Measurements from ENCODE around the gene MCC. TPM values are rescaled to one million over a fixed set of nuclear protein-coding genes. Genes with fewer than 3 reads are reported as not detected.

Gene MCC
- total RNA-seq, 1 experiment from 2014 or later = 0.41 TPM

DNA sequence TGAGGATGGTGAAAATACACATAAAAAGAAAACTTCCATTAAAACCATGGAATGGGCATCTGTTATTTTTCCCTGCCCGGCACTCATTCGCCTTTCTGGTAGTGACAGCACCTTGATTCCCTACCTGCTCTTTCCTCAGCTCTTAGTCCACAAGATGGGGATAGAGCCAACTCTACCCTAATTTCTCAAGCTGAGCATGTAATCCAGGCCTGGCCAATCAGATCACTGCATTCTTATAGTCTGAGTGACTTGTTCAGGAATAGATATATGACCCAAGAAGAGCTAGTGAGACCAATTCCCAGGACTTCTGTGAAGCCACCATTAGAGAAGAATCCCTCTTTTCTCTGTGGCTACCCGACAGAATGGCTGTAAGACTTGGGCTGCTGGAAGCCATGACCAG lies 111.6 kb downstream of the MCC start:
- H3K36me3 ChIP-seq (ENCODE audit: control insufficient read depth, insufficient read depth, low read length) = no peaks in the 10 kb centered on the region
- in situ Hi-C loops (cut with HindIII; ENCODE audit: low pct_unique_long_range_greater_than_20kb, low sequenced_read_pairs) = no loop called here
- no TSS peak for BruUV-seq (replicated peaks)
- no peaks in the 10 kb centered on the region for H3K9me3 ChIP-seq (ENCODE audit: control insufficient read depth, insufficient read depth, low read depth, low read length)
- no peaks in the 10 kb centered on the region for H3K4me1 ChIP-seq (ENCODE audit: control insufficient read depth, insufficient read depth, low read length)
- ATAC-seq = no peak
- no peak overlapping the region for H3K27ac ChIP-seq (ENCODE audit: low read length)
- no peak for DNase-seq (ENCODE audit: low read depth, low spot score)
- POLR2A ChIA-PET = no interaction called here
- TF ChIP-seq SIN3A (IDR thresholded peaks at IDR 0.05; ENCODE audit: borderline replicate concordance, insufficient read depth, low read depth, low read length) = no peak
- TF ChIP-seq, protein P1, sequence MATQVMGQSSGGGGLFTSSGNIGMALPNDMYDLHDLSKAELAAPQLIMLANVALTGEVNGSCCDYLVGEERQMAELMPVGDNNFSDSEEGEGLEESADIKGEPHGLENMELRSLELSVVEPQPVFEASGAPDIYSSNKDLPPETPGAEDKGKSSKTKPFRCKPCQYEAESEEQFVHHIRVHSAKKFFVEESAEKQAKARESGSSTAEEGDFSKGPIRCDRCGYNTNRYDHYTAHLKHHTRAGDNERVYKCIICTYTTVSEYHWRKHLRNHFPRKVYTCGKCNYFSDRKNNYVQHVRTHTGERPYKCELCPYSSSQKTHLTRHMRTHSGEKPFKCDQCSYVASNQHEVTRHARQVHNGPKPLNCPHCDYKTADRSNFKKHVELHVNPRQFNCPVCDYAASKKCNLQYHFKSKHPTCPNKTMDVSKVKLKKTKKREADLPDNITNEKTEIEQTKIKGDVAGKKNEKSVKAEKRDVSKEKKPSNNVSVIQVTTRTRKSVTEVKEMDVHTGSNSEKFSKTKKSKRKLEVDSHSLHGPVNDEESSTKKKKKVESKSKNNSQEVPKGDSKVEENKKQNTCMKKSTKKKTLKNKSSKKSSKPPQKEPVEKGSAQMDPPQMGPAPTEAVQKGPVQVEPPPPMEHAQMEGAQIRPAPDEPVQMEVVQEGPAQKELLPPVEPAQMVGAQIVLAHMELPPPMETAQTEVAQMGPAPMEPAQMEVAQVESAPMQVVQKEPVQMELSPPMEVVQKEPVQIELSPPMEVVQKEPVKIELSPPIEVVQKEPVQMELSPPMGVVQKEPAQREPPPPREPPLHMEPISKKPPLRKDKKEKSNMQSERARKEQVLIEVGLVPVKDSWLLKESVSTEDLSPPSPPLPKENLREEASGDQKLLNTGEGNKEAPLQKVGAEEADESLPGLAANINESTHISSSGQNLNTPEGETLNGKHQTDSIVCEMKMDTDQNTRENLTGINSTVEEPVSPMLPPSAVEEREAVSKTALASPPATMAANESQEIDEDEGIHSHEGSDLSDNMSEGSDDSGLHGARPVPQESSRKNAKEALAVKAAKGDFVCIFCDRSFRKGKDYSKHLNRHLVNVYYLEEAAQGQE (IDR thresholded peaks at IDR 0.05; ENCODE audit: insufficient read depth in 1 of 2, low read depth in 2 of 2, low read length in 1 of 2) = no peak
- TF ChIP-seq TCF7L2 (IDR thresholded peaks at IDR 0.05; ENCODE audit: low read depth, low read length) = no peak
- TF ChIP-seq POLR2AphosphoS5 (IDR thresholded peaks at IDR 0.05; ENCODE audit: low read depth, low read length) = no peak
- TF ChIP-seq, protein P2, sequence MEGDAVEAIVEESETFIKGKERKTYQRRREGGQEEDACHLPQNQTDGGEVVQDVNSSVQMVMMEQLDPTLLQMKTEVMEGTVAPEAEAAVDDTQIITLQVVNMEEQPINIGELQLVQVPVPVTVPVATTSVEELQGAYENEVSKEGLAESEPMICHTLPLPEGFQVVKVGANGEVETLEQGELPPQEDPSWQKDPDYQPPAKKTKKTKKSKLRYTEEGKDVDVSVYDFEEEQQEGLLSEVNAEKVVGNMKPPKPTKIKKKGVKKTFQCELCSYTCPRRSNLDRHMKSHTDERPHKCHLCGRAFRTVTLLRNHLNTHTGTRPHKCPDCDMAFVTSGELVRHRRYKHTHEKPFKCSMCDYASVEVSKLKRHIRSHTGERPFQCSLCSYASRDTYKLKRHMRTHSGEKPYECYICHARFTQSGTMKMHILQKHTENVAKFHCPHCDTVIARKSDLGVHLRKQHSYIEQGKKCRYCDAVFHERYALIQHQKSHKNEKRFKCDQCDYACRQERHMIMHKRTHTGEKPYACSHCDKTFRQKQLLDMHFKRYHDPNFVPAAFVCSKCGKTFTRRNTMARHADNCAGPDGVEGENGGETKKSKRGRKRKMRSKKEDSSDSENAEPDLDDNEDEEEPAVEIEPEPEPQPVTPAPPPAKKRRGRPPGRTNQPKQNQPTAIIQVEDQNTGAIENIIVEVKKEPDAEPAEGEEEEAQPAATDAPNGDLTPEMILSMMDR (IDR thresholded peaks at IDR 0.05) = no peak
- CTCF ChIA-PET = no interaction called here
- intact Hi-C loops (cut with micrococcal nuclease; ENCODE audit: unreplicated experiment) = no loop called here
- H3K27me3 ChIP-seq (ENCODE audit: control insufficient read depth, insufficient read depth, low read length) = no peaks in the 10 kb centered on the region
- no peak overlapping the region for H3K4me3 ChIP-seq (ENCODE audit: low read depth in 2 of 2, low read length in 2 of 2)

DNA sequence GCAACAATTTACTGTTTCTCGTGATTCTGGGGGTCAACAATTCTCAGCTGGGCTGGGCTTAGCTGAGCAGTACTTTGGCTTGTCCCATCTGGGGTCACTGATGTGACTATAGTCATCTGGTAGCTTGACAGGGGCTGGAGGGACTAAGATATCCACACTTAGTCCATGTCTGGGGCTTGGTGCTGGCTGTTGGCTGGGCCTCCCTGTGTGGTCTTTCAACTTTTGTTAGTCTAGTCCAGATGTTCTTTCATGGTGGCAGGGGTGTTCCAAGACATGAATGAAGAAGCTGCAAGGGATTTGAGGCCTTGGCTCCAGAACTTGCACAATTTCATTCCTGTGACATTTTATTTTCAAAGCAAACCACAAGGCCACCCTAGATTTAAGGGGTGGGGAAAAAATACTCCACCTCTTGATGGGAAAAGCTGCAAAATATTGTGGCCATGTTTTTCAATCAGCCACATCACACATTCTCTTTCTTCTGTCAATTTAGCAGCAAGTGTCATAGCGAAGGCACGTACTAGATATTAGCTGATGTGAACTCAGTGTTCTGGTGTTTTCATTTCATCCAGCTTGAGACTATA lies 112.7 kb downstream of the MCC start:
- no peaks in the 10 kb centered on the region for H3K36me3 ChIP-seq (ENCODE audit: control insufficient read depth, insufficient read depth, low read length)
- 0 out of 2 replicates have a peak, but pooled peaks cover under 1% of the 10 kb centered on the region for H3K27me3 ChIP-seq (ENCODE audit: control insufficient read depth, insufficient read depth, low read length)
- CTCF ChIA-PET = interaction anchor here (0.5 kb wide), 1 partner anchor 295 kb away, joined by 8 read pairs; no protein-coding TSS in a partner anchor
- no peaks in the 10 kb centered on the region for H3K4me1 ChIP-seq (ENCODE audit: control insufficient read depth, insufficient read depth, low read length)
- H3K9me3 ChIP-seq (ENCODE audit: control insufficient read depth, insufficient read depth, low read depth, low read length) = no peaks in the 10 kb centered on the region
- ATAC-seq = no peak
- intact Hi-C loops (cut with micrococcal nuclease; ENCODE audit: unreplicated experiment) = no loop called here
- in situ Hi-C loops (cut with HindIII; ENCODE audit: low pct_unique_long_range_greater_than_20kb, low sequenced_read_pairs) = no loop called here
- no peak overlapping the region for H3K27ac ChIP-seq (ENCODE audit: low read length)
- POLR2A ChIA-PET = no interaction called here
- no peak for DNase-seq (ENCODE audit: low read depth, low spot score)
- no TSS peak for BruUV-seq (replicated peaks)
- no peak for TF ChIP-seq SIN3A (IDR thresholded peaks at IDR 0.05; ENCODE audit: borderline replicate concordance, insufficient read depth, low read depth, low read length)
- no peak for TF ChIP-seq POLR2AphosphoS5 (IDR thresholded peaks at IDR 0.05; ENCODE audit: low read depth, low read length)
- no peak overlapping the region for H3K4me3 ChIP-seq (ENCODE audit: low read depth in 2 of 2, low read length in 2 of 2)

DNA sequence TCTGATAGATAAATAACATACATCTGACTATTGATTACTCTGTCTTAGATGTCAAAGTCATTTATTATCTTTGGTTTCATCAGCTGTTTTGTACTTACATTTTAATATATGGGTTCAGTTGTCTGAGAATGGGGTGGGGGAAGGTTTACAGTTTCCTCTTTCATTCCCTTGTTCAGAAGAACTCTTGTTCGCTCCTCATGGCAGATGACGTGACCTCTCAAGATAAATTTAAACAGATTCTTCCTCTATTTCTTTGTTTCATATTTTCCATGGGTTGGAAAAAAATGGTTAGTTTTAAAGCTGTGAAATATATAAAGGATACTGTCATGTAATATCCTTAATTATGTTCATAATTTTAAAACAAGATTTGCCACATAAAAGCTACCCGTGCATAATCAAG lies 114.8 kb downstream of the MCC start:
- ChIA-PET POLR2A (interaction anchor here (0.5 kb wide), 1 partner anchor 1797 kb away, joined by 3 read pairs; no protein-coding TSS in a partner anchor), CTCF (interaction anchor here (0.6 to 0.7 kb wide), 2 partner anchors 14 to 487 kb away, joined by 3 read pairs; no protein-coding TSS in a partner anchor)
- Histone ChIP-seq H3K4me3 (ENCODE audit: low read depth in 2 of 2, low read length in 2 of 2) (no peak overlapping the region), H3K4me1 (ENCODE audit: control insufficient read depth, insufficient read depth, low read length) (no peaks in the 10 kb centered on the region), H3K27me3 (ENCODE audit: control insufficient read depth, insufficient read depth, low read length) (peaks cover 7% of the 10 kb centered on the region), H3K27ac (ENCODE audit: low read length) (no peak overlapping the region), H3K36me3 (ENCODE audit: control insufficient read depth, insufficient read depth, low read length) (no peaks in the 10 kb centered on the region), H3K9me3 (ENCODE audit: control insufficient read depth, insufficient read depth, low read depth, low read length) (no peaks in the 10 kb centered on the region)
- intact Hi-C loops (cut with micrococcal nuclease; ENCODE audit: unreplicated experiment) (no loop called here), in situ Hi-C loops (cut with HindIII; ENCODE audit: low pct_unique_long_range_greater_than_20kb, low sequenced_read_pairs) (no loop called here)
- TF ChIP-seq, protein P1 (IDR thresholded peaks at IDR 0.05; ENCODE audit: insufficient read depth in 1 of 2, low read depth in 2 of 2, low read length in 1 of 2) = no peak
- TF ChIP-seq TCF7L2 (IDR thresholded peaks at IDR 0.05; ENCODE audit: low read depth, low read length) = no peak
- no peak for TF ChIP-seq POLR2AphosphoS5 (IDR thresholded peaks at IDR 0.05; ENCODE audit: low read depth, low read length)
- TF ChIP-seq SIN3A (IDR thresholded peaks at IDR 0.05; ENCODE audit: borderline replicate concordance, insufficient read depth, low read depth, low read length) = no peak
- TF ChIP-seq, protein P2 (IDR thresholded peaks at IDR 0.05) = no peak
- ATAC-seq = no peak
- BruUV-seq (replicated peaks) = no TSS peak
- DNase-seq (ENCODE audit: low read depth, low spot score) = no peak

All from Panc1 (cell line).